Gastroesophageal sphincter (tissue), 3 donors: ENCODE measurements around the gene ATRX.
"Not testable (repeated sequence)": the region's sequence is repeated elsewhere in the genome, so short reads cannot be mapped to it uniquely, and the experiment has no call there.

Experiments used
- EP300 ChIP-seq: sonication (generic); formaldehyde crosslinking; IDR thresholded peaks from one replicate; pipeline ENCODE4 v1.6.1; 2017; ENCODE audit warnings: antibody characterized with exemption, mild to moderate bottlenecking
- POLR2A ChIP-seq, 2 donors: fragments of 450-650 bp; IDR thresholded peaks; one replicate each; pipeline ENCODE4 v1.6.1; 2017; ENCODE audit warnings: antibody characterized with exemption in 2 of 2, mild to moderate bottlenecking in 2 of 2, moderate library complexity in 1 of 2
- POLR2AphosphoS5 ChIP-seq: sonication (generic); formaldehyde crosslinking; IDR thresholded peaks from one replicate; pipeline ENCODE4 v1.6.1; 2017; ENCODE audit warnings: antibody characterized with exemption
- TF ChIP-seq, protein P1 (sequence below), 4 experiments: fragments of 200-600 bp in 2 of 4; fragments of 450-650 bp in 2 of 4; sonication (generic) in 1 of 4; IDR thresholded peaks; one replicate each; pipeline ENCODE4 v1.5.1; 2017 to 2019; ENCODE audit warnings: antibody characterized with exemption in 4 of 4, mild to moderate bottlenecking in 2 of 4, moderate library complexity in 2 of 4

DNA sequence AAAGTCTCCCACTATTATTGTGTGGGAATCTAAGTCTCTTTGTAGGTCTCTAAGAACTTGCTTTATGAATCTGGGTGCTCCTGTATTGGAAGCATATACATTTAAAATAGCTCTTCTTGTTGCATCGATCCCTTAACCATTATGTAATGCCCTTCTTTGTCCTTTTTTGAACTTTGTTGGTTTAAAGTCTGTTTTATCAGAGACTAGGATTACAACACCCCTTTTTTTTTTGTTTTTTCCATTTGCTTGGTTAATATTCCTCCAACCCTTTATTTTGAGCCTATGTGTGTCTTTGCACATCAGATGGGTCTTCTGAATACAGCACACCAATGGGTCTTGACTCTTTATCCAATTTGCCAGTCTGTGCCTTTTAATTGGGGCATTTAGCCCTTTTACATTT lies 32.1 kb downstream of the ATRX start:
- TF ChIP-seq, protein P1, sequence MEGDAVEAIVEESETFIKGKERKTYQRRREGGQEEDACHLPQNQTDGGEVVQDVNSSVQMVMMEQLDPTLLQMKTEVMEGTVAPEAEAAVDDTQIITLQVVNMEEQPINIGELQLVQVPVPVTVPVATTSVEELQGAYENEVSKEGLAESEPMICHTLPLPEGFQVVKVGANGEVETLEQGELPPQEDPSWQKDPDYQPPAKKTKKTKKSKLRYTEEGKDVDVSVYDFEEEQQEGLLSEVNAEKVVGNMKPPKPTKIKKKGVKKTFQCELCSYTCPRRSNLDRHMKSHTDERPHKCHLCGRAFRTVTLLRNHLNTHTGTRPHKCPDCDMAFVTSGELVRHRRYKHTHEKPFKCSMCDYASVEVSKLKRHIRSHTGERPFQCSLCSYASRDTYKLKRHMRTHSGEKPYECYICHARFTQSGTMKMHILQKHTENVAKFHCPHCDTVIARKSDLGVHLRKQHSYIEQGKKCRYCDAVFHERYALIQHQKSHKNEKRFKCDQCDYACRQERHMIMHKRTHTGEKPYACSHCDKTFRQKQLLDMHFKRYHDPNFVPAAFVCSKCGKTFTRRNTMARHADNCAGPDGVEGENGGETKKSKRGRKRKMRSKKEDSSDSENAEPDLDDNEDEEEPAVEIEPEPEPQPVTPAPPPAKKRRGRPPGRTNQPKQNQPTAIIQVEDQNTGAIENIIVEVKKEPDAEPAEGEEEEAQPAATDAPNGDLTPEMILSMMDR (IDR thresholded peaks at IDR 0.05), result not testable (repeated sequence)
- not testable (repeated sequence) for TF ChIP-seq POLR2A (IDR thresholded peaks at IDR 0.05); EP300; POLR2AphosphoS5
